ENCODE results near the gene GLIPR1L2. TPM values are rescaled to one million over a fixed set of nuclear protein-coding genes. Genes with fewer than 3 reads are reported as not detected.

The GLIPR1L2 gene
- total RNA-seq, 6 experiments from 2014 or later, result 0.24 to 1.0 (median 0.32) TPM

DNA sequence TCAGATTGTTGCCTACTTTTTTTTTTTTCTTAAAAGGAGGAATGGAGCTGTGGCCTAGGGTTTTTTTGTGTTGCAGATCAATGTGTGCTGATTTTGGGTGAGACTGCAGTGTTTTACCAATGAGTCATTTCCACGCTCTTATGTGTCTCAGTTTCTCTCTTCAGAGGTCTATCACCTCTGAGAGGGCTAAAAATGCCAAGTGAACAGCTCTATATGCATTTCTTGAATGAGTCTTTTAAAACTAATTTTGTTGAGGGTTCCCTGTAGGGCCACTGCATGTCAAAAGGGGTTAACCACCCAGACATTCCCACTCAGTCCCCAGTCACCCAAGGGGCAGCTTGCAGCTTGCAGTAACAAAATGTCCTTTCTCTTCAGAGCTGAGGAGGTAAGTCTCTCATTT, 24.3 kb upstream of the GLIPR1L2 start:
- no peak overlapping the region for H3K27ac ChIP-seq
- intact Hi-C loops (cut with DNase I), result no loop called here

GRCh38 chr12:75374971-75375370, 15.9 kb upstream of the GLIPR1L2 start:
- H3K36me3 ChIP-seq, result no peaks in the 10 kb centered on the region
- no peak for TF ChIP-seq POLR2A (IDR thresholded peaks at IDR 0.05)
- TF ChIP-seq, protein P1, sequence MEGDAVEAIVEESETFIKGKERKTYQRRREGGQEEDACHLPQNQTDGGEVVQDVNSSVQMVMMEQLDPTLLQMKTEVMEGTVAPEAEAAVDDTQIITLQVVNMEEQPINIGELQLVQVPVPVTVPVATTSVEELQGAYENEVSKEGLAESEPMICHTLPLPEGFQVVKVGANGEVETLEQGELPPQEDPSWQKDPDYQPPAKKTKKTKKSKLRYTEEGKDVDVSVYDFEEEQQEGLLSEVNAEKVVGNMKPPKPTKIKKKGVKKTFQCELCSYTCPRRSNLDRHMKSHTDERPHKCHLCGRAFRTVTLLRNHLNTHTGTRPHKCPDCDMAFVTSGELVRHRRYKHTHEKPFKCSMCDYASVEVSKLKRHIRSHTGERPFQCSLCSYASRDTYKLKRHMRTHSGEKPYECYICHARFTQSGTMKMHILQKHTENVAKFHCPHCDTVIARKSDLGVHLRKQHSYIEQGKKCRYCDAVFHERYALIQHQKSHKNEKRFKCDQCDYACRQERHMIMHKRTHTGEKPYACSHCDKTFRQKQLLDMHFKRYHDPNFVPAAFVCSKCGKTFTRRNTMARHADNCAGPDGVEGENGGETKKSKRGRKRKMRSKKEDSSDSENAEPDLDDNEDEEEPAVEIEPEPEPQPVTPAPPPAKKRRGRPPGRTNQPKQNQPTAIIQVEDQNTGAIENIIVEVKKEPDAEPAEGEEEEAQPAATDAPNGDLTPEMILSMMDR (IDR thresholded peaks at IDR 0.05), result no peak
- no peak for DNase-seq
- intact Hi-C loops (cut with DNase I), result no loop called here
- no peak for ATAC-seq
- H3K4me3 ChIP-seq, result no peak overlapping the region
- no peak overlapping the region for H3K27ac ChIP-seq
- no peaks in the 10 kb centered on the region for H3K4me1 ChIP-seq
- no peaks in the 10 kb centered on the region for H3K27me3 ChIP-seq
- 100% methylated on average over 2 of the region's 2 CpGs for WGBS (ENCODE audit: insufficient coverage, low coverage, low lambda C conversion rate, missing lambda C conversion rate)
- H3K9me3 ChIP-seq, result no peaks in the 10 kb centered on the region

More for the DNA sequence above, 24.3 kb upstream of the GLIPR1L2 start:
- Histone ChIP-seq H3K4me3 (no peak overlapping the region), H3K36me3 (no peaks in the 10 kb centered on the region), H3K4me1 (no peaks in the 10 kb centered on the region), H3K9me3 (no peaks in the 10 kb centered on the region), H3K27me3 (no peaks in the 10 kb centered on the region)
- DNase-seq (no peak), ATAC-seq (no peak)
- 100% methylated on average over 1 of the region's 1 CpG for WGBS (ENCODE audit: insufficient coverage, low coverage, low lambda C conversion rate, missing lambda C conversion rate)
- no peak for TF ChIP-seq POLR2A (IDR thresholded peaks at IDR 0.05)
- TF ChIP-seq, protein P1 (IDR thresholded peaks at IDR 0.05), result no peak

GRCh38 chr12:75378354-75378753, 12.5 kb upstream of the GLIPR1L2 start:
- Histone ChIP-seq H3K4me3 (no peak overlapping the region), H3K36me3 (no peaks in the 10 kb centered on the region), H3K4me1 (no peaks in the 10 kb centered on the region), H3K9me3 (no peaks in the 10 kb centered on the region), H3K27me3 (no peaks in the 10 kb centered on the region), H3K27ac (no peak overlapping the region)
- ATAC-seq (no peak), DNase-seq (no peak)
- TF ChIP-seq, protein P1 (IDR thresholded peaks at IDR 0.05), result no peak
- no peak for TF ChIP-seq POLR2A (IDR thresholded peaks at IDR 0.05)
- intact Hi-C loops (cut with DNase I), result no loop called here
- 100% methylated on average over 1 of the region's 1 CpG for WGBS (ENCODE audit: insufficient coverage, low coverage, low lambda C conversion rate, missing lambda C conversion rate)

GRCh38 chr12:75389061-75389460, 1.8 kb upstream of the GLIPR1L2 start:
- intact Hi-C loops (cut with DNase I), result no loop called here
- Histone ChIP-seq H3K27me3 (no peaks in the 10 kb centered on the region), H3K27ac (no peak overlapping the region), H3K9me3 (no peaks in the 10 kb centered on the region), H3K4me3 (no peak overlapping the region), H3K36me3 (no peaks in the 10 kb centered on the region), H3K4me1 (peaks cover 0 to 7% (median 2%) of the 10 kb centered on the region in 4 donors)
- DNase-seq (no peak), ATAC-seq (no peak)
- WGBS (ENCODE audit: insufficient coverage, low coverage, low lambda C conversion rate, missing lambda C conversion rate), result 67% methylated on average over 1 of the region's 1 CpG
- TF ChIP-seq POLR2A (IDR thresholded peaks at IDR 0.05), result no peak
- TF ChIP-seq, protein P1 (IDR thresholded peaks at IDR 0.05), result no peak

- peak overlapping the region in 1 of 3 donors; percentile 61 for H3K4me3 ChIP-seq
- H3K9me3 ChIP-seq, result no peaks in the 10 kb centered on the region
- no peak for ATAC-seq
Measured at GRCh38 chr12:75389706-75390105, 1.2 kb upstream of the GLIPR1L2 start.

More at GRCh38 chr12:75389706-75390105, 1.2 kb upstream of the GLIPR1L2 start:
- H3K36me3 ChIP-seq, result no peaks in the 10 kb centered on the region
- whole genome bisulfite sequencing (ENCODE audit: insufficient coverage, low coverage, low lambda C conversion rate, missing lambda C conversion rate), result 15% methylated on average over 1 of the region's 1 CpG
- peaks cover 0 to 7% (median 2%) of the 10 kb centered on the region in 4 donors for H3K4me1 ChIP-seq
- no peak for DNase-seq
- no peaks in the 10 kb centered on the region for H3K27me3 ChIP-seq
- H3K27ac ChIP-seq, result no peak overlapping the region
- TF ChIP-seq, protein P1 (IDR thresholded peaks at IDR 0.05), result no peak
- no peak for TF ChIP-seq POLR2A (IDR thresholded peaks at IDR 0.05)
- intact Hi-C loops (cut with DNase I), result no loop called here
